Measurements from ENCODE around the gene PKP1. TPM values are rescaled to one million over a fixed set of nuclear protein-coding genes. Genes with fewer than 3 reads are reported as not detected.

PKP1 gene
- polyA plus RNA-seq, 3 donors: not detected

GRCh38 chr1:201299968-201300367 lies 16.7 kb downstream of the PKP1 start:
- Histone ChIP-seq H3K9me3 (replicated peaks in 1 of 2; ENCODE audit: control insufficient read depth in 1 of 2, insufficient read depth in 1 of 2, low read length in 2 of 2) (no peaks in the 10 kb centered on the region), H3K4me3 (replicated peaks in 1 of 3; ENCODE audit: low read depth in 2 of 3, low read length in 3 of 3) (no peak overlapping the region), H3K4me1 (ENCODE audit: control insufficient read depth in 1 of 2, insufficient read depth in 2 of 2, low read length in 2 of 2) (no peaks in the 10 kb centered on the region), H3K27ac (ENCODE audit: low read depth in 1 of 2, low read length in 2 of 2) (no peak overlapping the region), H3K36me3 (replicated peaks in 1 of 2; ENCODE audit: control insufficient read depth in 1 of 2, insufficient read depth in 2 of 2, low read length in 2 of 2) (no peaks in the 10 kb centered on the region), H3K27me3 (ENCODE audit: control insufficient read depth in 2 of 2, insufficient read depth in 2 of 2, low read length in 2 of 2) (peaks cover 2 to 3% of the 10 kb centered on the region in 2 donors), H4K20me1 (ENCODE audit: insufficient read depth, low read length) (no peaks in the 10 kb centered on the region), H3K79me2 (ENCODE audit: insufficient read depth, low read length) (no peaks in the 10 kb centered on the region), H3K9ac (ENCODE audit: insufficient read depth, low read length, poor library complexity, severe bottlenecking) (no peak overlapping the region), H2AFZ (ENCODE audit: insufficient read depth, low read depth, low read length, poor library complexity, severe bottlenecking) (no peak overlapping the region), H3K4me2 (replicated peaks; ENCODE audit: extremely low read depth, low read length, poor library complexity, severe bottlenecking) (no peak overlapping the region)
- H3K36me3 Mint-ChIP-seq: no peaks in the 10 kb centered on the region
- TF ChIP-seq CTCF (IDR thresholded peaks at IDR 0.05): no peak
- intact Hi-C loops (cut with micrococcal nuclease): no loop called here
- H3K9me3 Mint-ChIP-seq: no peaks in the 10 kb centered on the region
- H3K4me3 Mint-ChIP-seq: no peak overlapping the region
- H3K4me1 Mint-ChIP-seq: no peaks in the 10 kb centered on the region
- 95% methylated on average over 5 of the region's 6 CpGs for WGBS (ENCODE audit: insufficient coverage)
- no peak for DNase-seq
- H3K27me3 Mint-ChIP-seq (ENCODE audit: low read depth in 3 of 3): peaks cover 12 to 23% (median 14%) of the 10 kb centered on the region in 3 donors
- H3K27ac Mint-ChIP-seq: no peak overlapping the region

GRCh38 chr1:201300641-201301040 lies 17.3 kb downstream of the PKP1 start:
- Histone ChIP-seq H3K4me2 (replicated peaks; ENCODE audit: extremely low read depth, low read length, poor library complexity, severe bottlenecking) (no peak overlapping the region), H3K4me1 (ENCODE audit: control insufficient read depth in 1 of 2, insufficient read depth in 2 of 2, low read length in 2 of 2) (no peaks in the 10 kb centered on the region), H3K79me2 (ENCODE audit: insufficient read depth, low read length) (no peaks in the 10 kb centered on the region), H3K27ac (ENCODE audit: low read depth in 1 of 2, low read length in 2 of 2) (no peak overlapping the region), H3K9me3 (replicated peaks in 1 of 2; ENCODE audit: control insufficient read depth in 1 of 2, insufficient read depth in 1 of 2, low read length in 2 of 2) (no peaks in the 10 kb centered on the region), H3K9ac (ENCODE audit: insufficient read depth, low read length, poor library complexity, severe bottlenecking) (no peak overlapping the region), H3K27me3 (ENCODE audit: control insufficient read depth in 2 of 2, insufficient read depth in 2 of 2, low read length in 2 of 2) (peaks cover 0 to 2% of the 10 kb centered on the region in 2 donors), H3K4me3 (replicated peaks in 1 of 3; ENCODE audit: low read depth in 2 of 3, low read length in 3 of 3) (no peak overlapping the region), H3K36me3 (replicated peaks in 1 of 2; ENCODE audit: control insufficient read depth in 1 of 2, insufficient read depth in 2 of 2, low read length in 2 of 2) (no peaks in the 10 kb centered on the region), H4K20me1 (ENCODE audit: insufficient read depth, low read length) (no peaks in the 10 kb centered on the region), H2AFZ (ENCODE audit: insufficient read depth, low read depth, low read length, poor library complexity, severe bottlenecking) (no peak overlapping the region)
- Mint-ChIP-seq H3K36me3 (no peaks in the 10 kb centered on the region), H3K27me3 (ENCODE audit: low read depth in 3 of 3) (peaks cover 10 to 19% (median 14%) of the 10 kb centered on the region in 3 donors), H3K27ac (peak overlapping the region in 1 of 7 donors; percentile 28), H3K9me3 (no peaks in the 10 kb centered on the region), H3K4me1 (no peaks in the 10 kb centered on the region), H3K4me3 (no peak overlapping the region)
- 93% methylated on average over 4 of the region's 4 CpGs for WGBS (ENCODE audit: insufficient coverage)
- DNase-seq: no peak
- intact Hi-C loops (cut with micrococcal nuclease): no loop called here
- no peak for TF ChIP-seq CTCF (IDR thresholded peaks at IDR 0.05)

Data from CD14-positive monocyte (primary cell).